ENCODE data around the gene EPHA10. TPM values are rescaled to one million over a fixed set of nuclear protein-coding genes. Genes with fewer than 3 reads are reported as not detected.

EPHA10 gene
- total RNA-seq, 1 experiment from 2014 or later = 1.3 TPM

GRCh38 chr1:37704966-37705365 lies 60.0 kb downstream of the EPHA10 start (continued):
- TF ChIP-seq AFF4 (CRISPR knock-in tag; IDR thresholded peaks at IDR 0.05; ENCODE audit: borderline replicate concordance) (no peak), PRRX2 (CRISPR knock-in tag; IDR thresholded peaks at IDR 0.05) (no peak), SP1 (CRISPR knock-in tag; conservative IDR thresholded peaks at IDR 0.05) (no peak), ZBTB21 (CRISPR knock-in tag; IDR thresholded peaks at IDR 0.05; ENCODE audit: borderline replicate concordance) (no peak), MLX (CRISPR knock-in tag; IDR thresholded peaks at IDR 0.05) (no peak), FOXK1 (CRISPR knock-in tag; IDR thresholded peaks at IDR 0.05) (no peak), KAT7 (CRISPR knock-in tag; IDR thresholded peaks at IDR 0.05; ENCODE audit: borderline replicate concordance) (no peak), CDX4 (CRISPR knock-in tag; IDR thresholded peaks at IDR 0.05; ENCODE audit: borderline replicate concordance) (no peak)

- CTCF ChIA-PET = interaction anchor here (1.5 kb wide), 1 partner anchor 11 kb away, joined by 3 read pairs; the partner anchor contains the start of gene CDCA8
- H3K4me3 Mint-ChIP-seq = no peak overlapping the region
- H3K4me1 Mint-ChIP-seq = no peaks in the 10 kb centered on the region
- TF ChIP-seq RORB (CRISPR knock-in tag; IDR thresholded peaks at IDR 0.05) (no peak), ZNF423 (CRISPR knock-in tag; IDR thresholded peaks at IDR 0.05) (no peak), FOXJ3 (CRISPR knock-in tag; IDR thresholded peaks at IDR 0.05; ENCODE audit: borderline replicate concordance) (no peak), HMGA2 (CRISPR knock-in tag; IDR thresholded peaks at IDR 0.05) (no peak), ARID4B (CRISPR knock-in tag; IDR thresholded peaks at IDR 0.05; ENCODE audit: borderline replicate concordance) (no peak), ZNF138 (CRISPR knock-in tag; conservative IDR thresholded peaks at IDR 0.05) (no peak), CREB1 (CRISPR knock-in tag; IDR thresholded peaks at IDR 0.05) (no peak), MYBL2 (CRISPR knock-in tag; IDR thresholded peaks at IDR 0.05) (no peak), ZNF281 (CRISPR knock-in tag; IDR thresholded peaks at IDR 0.05) (no peak), FOXP4 (CRISPR knock-in tag; IDR thresholded peaks at IDR 0.05) (no peak), CREM (CRISPR knock-in tag; IDR thresholded peaks at IDR 0.05) (no peak), TP53 (CRISPR knock-in tag; IDR thresholded peaks at IDR 0.05) (no peak)
- peaks cover 80% of the 10 kb centered on the region for H3K36me3 Mint-ChIP-seq
- H3K9me3 Mint-ChIP-seq = no peaks in the 10 kb centered on the region
- no peak overlapping the region for H3K27ac Mint-ChIP-seq
- ATAC-seq (no peak), DNase-seq (ENCODE audit: low spot score) (no peak)
- POLR2A ChIA-PET = no interaction called here
- no peaks in the 10 kb centered on the region for H3K27me3 Mint-ChIP-seq (ENCODE audit: low read depth)
Measured at GRCh38 chr1:37703061-37703460, 61.9 kb downstream of the EPHA10 start.

All from WTC11 (cell line).